HG03575 (cell line): Measurements from ENCODE around the gene GALNTL6.
"Not testable (repeated sequence)": the region's sequence is repeated elsewhere in the genome, so short reads cannot be mapped to it uniquely, and the experiment has no call there.

Source experiments
- ATAC-seq: cut with Tn5 transposase; IDR thresholded peaks from one replicate; pipeline ENCODE4 v1.9.1; 2021; ENCODE audit not compliant: unreplicated experiment, insufficient number of reproducible peaks, low FRiP score; ENCODE audit errors: extremely low read depth

The GALNTL6 gene

DNA sequence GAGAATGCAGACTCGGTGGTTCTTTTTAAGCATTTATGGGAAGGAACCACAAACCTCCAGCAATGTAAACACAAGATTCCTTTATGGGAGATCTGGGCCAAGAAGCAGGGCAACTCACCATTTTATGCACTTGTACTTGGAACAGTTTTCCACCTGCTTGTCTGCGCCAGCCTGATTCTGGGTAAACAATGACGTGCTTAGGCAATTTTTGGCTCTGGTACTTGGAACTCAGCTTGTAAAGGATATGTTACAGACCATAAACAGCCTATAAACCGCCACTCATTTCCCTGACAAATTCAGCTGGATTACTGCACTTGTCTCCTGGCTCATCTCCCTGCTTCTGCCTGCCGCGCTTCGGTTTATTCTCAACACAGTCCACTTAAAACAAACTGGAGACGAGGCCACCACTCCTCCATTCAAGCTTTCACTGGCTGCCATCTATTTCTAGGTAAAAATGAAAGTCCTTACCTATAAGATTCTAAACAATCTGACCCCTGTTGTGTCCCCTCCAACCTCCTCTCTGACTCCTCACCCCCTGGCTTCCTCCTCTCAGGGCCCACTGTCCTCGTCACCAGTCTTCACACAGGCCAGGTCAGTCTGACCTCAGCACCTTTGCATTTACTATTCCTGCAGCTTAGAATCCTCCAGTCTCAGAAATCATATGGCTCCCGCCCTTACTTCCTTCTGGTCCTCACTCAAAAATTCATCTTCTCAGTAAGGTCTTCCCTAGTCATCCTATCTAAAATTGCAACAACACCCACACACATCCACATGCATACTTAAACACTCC, 1149.6 kb downstream of the GALNTL6 start:
- ATAC-seq: no peak

DNA sequence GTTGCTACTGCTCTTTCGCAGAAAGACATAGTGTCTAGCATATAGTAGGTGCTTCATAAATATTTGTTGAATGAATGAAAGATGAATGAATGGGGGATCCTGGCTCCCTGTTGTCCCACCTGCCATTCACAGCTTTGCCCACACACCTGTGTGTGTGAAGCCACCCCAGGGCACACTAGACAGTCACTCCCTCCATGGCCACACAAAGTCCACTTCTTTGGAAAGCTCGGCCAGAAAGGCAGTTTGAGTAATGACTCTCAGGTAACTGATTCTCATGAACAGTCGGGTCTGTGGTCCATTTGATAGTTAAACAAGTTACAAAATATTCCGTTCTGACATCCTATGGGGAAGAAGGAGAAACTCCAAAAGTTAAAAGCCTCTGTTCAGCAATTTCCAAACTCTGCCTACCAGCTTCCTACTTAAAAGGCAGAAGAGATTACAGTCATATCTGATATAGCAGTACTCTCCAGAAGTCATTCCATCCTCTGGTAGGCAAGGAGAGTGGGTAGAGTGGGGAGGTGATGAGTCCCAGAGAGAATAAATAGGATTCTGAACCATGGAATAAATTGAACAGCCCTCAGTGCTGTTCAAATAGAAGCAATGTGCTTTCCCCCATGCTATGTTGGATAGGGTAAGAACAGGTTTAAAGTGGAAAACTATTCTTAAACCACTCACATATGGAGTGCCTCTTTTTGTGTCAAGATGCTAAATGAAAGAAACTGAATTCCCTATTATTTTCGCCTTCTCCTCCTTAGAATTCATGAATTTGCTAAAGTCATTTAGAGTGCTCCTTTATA, 1150.5 kb downstream of the GALNTL6 start:
- ATAC-seq: no peak

DNA sequence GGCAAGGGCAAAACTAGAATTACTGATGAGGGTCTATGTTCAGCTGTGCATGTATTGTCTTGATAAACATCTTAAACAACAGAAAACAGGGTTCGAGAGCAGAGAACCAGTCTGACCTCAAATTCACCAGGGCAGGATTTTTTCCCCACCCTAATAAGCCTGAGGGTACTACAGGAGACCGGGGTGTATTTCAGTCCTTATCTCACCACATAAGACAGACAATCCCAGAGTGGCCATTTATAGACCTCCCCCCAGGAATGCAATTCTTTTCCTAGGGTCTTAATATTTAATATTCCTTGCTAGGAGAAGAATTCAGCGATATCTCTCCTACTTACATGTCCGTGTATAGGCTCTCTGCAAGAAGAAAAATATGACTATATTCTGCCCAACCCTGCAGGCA, 1157.0 kb downstream of the GALNTL6 start:
- not testable (repeated sequence) for ATAC-seq

DNA sequence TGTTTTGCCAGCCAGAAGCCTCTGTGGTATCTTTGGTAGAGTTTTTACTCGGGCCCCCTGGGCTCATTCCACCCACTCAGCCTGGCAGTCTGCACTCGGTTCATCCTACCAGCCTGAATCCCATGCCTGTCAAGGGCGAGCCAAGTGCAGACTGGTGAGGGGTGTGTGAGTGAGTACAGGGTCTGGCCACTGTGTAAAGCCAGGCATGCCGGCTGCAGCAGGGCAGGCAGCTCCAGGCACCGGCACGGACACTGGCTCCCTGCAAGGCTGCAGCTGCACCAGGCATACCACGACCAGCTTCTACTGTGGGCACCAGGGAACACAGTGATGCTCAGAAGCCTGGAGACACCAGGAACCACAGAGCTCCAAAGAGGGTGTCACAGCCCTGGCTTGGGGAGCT, 1161.4 kb downstream of the GALNTL6 start:
- no peak for ATAC-seq

DNA sequence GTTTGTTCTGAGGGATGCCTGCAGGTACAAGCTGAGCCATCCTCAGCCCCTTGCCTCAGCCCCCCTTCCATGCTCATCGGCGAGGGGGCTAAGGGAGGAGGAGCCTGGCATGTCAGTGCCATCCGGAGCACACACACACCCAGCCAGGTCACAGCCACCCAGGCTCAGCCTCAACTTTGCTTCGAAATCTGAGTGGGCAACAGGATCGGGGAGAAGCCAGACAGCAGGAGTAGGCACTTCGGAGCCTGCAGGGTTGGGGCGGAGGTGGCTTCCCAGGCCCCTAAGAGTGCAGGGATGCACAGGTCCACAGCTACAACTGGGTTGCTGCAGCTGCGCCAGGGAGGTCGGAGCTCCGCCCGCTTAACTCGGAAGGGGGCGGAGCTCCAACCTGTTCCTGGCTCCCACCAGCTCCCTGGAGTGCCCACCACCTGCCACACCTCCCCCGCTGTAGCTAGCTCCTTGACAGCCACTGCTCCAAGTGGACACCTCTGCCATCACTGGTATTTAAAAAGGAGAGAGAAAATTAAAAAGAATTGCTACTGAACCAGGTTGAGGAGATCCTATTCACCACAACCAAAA, 1162.5 kb downstream of the GALNTL6 start:
- ATAC-seq: no peak

DNA sequence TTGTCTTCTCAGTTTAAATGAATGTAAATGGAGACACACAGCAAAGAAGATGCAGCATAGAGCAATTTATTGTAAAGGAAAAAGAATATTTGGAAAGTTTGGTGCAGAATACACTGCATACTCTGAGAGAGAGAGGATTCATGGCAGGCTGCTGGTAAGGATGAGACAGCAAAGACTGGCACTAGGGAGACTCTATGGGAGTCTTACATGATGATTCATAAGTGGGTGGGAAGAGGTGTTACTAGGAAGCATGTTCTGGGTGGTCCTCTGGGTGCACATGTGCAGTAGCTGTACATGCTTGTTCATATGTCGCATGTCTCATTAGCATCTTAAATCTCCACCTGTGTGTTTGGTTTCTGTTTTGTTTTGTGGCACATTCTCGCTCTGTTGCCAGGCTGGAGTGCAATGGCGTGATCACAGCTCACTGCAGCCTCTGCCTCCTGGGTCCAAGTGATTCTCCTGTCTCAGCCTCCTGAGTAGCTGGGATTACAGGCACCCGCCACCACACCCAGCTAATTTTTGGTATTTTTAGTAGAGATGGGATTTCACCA, 1164.4 kb downstream of the GALNTL6 start:
- ATAC-seq: not testable (repeated sequence)

DNA sequence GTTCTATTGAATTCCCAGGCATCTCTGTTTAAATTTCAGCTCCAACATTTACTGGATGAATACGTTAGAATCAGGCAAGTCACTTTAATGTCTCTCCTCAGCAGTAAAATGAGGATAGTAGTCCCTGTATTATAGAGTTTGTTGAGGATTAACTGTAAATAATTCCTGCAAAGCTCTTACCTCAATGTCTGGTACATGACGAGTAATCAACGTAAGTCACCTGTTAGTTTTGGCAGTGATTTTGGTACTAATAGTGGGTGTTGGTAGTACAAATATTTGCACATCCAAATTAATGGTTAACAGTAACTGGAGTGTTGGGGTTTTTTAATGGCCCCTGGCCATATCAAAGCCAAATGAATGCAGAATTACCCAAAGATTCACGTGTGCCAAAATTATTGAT, 1165.6 kb downstream of the GALNTL6 start:
- no peak for ATAC-seq

DNA sequence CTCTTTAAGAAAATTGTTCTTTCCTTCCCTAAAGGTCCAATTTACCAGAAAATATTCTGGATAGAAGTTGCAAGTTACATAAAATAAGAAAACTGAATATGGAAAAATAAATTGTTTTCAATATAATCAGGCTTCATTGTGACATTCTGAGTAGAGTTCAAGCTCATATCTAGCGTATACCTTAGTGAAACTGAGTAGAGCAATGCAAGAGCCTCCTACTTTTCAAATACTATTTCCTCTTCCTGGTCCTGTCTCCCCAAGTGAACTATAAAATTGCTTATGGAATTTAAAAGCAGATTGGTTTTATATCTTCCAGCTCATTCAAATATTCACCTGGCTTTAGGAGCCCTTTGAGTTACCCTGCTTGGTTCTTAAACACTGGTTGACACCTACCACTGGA, 1166.1 kb downstream of the GALNTL6 start:
- no peak for ATAC-seq

DNA sequence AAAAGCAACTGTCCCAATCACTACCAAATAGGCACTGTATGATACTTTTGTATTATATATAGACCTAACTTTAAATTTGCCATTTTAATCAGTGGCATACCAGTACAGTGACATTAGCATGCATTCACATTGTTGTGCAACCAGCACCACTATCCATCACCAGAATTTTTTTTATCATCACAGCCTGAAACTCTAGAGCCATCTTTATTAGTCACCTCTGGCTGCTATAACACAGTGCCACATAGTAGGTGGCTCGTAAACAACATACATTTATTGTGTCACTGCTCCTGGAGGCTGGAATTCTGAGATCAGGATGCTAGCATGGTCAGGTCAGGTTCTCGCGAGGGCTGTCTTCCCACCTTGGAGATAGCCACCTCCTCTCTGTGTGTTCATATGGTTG, 1167.0 kb downstream of the GALNTL6 start:
- ATAC-seq: no peak

DNA sequence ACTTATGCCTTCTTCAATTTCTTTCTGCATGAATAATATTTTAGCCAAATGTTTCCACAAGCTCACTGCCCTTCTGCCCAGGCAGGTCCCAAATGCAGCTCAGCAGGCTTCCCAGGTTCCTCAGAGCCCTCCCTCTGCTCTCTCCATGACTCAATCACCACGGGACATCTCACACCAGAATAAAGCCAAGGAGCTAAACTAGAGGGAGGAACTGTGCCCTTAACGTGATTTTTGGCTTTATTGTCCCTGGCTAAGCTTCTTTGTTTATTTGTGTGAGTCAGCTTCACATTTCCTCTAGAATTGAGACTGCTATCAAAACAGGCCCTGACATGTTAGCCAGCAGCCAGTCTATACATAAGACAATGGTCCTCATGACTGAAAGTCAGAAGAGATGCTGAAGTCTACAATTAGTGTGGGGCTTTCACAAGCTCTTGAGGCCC, 1169.0 kb downstream of the GALNTL6 start:
- ATAC-seq: no peak

DNA sequence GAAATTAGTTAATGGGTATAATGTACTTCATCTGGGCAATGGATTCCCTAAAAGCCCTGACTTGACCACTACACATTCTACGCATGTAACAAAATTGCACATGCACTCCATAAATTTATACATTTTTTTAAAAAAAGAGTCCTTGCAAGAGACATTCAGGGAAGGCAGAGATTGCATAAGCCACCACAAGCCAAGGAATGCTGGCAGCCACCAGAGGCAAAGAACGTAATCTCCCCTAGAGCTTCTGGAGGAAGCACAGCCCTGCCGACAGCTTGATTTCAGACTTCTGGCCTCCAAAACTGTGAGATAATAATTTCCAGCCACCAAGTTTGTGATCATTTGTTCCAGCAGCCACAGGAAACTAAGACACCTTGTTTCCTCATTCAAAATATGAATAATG, 1169.8 kb downstream of the GALNTL6 start:
- no peak for ATAC-seq

DNA sequence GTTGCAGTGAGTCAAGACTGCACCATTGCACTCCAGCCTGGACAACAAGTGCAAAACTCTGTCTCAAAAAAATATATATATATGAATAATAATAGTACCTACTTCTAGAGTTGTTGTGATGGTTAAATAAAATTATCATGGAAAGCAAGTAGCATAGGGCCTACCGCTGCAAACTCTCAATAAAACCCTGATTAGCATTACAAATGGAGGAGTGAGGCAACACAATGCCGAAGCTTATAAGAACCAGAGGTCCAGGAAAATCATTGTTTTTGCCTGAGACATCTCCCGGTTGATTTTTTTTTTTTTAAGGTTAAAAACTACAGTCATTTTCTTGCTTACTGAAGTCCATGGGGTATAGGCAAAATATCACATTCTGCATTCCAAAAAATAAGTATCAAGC, 1170.4 kb downstream of the GALNTL6 start:
- ATAC-seq: no peak

DNA sequence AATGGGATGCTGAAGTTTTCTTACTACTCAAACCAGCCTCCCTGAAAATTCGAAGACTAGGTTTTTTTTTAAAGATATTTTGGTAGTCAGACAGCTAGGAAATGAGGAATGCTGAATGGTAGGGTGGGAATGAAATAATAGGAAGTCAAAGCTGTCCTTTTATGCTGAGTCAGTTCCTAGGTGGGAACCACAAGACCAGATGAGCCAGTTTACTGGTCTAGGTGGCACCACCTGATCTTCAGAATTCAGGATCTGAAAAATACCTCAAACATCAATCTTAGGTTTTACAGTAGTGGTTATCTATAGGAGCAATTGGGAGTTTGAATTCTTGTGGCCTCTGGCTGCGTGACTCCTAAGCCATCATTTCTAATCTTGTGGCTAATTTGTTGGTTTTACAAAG, 1172.3 kb downstream of the GALNTL6 start:
- ATAC-seq: no peak

DNA sequence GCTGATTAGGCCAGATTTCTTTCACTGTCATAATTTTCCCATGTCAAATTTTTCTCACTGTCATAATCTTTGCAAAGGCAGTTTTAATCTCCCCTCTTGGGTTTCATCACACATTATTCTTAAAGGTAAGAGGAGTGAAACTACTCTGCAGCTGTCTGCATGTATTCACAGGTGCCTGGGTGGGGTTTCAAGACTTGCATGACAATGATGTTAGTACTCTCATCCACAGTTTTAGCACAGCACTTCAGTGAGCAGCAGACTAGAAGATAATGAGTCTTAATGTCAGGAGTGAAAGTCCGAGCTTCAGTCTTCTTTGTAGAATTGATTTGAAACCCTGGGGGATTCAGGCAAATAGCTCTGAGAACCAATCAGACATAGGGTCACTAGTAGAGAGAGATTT, 1172.9 kb downstream of the GALNTL6 start:
- ATAC-seq: peak; percentile 93

DNA sequence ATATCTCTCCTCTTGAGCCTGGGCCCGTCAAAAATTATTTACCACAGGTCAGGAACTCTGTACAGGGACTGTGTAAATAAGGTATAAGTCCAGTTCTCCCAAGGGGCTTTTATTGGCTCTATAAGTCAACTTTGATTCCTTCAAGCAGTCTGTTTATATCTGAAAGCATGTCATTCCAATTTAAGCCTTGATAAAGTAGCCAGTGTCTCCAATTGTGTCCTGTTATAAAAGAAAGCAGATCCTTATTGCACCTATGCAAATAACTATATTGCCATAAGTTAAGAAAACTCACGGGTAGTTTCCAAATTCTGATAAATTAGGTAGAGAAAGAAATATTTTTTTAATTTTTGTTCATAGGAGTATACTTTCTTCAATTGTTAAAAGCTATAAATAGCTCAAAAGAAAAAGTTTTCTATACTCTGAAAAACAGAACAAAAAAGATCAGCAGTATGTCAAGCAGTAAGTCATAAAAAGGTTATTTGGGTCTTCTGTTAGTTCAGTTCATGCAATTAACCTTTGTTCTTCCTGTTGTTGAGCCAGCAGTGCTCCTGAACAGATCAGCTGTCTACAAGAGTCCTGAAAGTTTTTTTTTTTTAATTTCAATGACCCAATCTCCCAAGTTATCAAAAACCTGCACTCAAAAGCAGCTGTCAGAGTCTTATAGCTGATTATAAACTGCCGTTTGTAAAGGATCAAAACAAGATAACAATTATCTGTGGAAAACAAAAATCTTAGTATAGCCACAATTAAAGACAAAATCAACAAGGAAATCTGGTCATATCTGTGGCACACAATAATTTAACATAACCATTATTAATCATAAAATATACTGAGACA, 1177.0 kb downstream of the GALNTL6 start:
- no peak for ATAC-seq

DNA sequence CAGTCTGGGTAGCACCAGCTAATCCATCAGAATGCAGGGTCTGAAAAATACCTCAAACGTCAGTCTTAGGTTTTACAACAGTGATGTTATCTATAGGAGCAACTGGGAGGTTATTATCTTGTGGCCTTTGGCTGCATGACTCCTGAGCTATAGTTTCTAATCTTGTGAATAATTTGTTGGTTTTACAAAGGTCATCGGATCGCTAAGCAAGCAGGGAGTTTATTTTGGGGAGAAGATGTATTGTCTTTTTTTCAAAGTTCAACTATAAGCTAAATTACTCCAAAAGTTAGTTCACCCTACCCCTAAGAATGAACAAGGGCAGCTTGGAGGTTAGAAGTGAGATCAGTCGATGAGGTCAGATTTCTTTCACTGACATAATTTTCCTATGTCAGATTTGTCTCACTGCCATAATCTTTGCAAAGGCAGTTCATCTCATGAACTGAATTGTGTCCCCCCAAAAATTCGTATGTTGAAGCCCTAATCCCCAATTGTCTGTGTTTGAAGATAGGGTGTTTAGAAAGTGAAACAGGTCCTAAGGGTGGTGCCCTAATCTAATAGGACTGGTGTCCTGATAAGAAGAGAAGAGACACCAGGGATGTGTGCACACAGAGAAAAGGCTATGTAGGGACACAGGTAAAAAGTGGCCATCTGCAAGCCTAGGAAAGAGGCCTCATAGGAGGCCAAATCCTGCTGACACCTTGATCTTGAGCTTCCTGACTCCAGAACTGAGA, 1179.6 kb downstream of the GALNTL6 start:
- no peak for ATAC-seq

DNA sequence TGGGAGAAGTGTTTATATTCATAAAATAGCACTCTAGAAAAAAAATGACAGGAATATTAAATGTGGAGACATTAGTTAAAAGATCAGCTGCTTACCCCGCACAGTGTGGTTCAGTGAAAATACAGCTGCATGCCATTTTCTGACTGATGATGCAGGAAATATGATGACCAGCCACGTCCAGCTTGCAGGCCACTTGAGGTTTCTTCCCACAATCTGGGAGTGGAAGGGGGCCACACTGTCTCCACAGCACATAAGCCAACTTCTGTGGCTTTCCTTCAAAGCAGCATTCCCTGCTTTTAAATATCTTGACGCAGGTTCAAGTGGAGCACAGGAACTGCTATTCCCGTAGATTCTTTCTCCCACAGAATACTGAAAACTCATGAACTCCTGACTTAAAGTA, 1182.0 kb downstream of the GALNTL6 start:
- no peak for ATAC-seq

DNA sequence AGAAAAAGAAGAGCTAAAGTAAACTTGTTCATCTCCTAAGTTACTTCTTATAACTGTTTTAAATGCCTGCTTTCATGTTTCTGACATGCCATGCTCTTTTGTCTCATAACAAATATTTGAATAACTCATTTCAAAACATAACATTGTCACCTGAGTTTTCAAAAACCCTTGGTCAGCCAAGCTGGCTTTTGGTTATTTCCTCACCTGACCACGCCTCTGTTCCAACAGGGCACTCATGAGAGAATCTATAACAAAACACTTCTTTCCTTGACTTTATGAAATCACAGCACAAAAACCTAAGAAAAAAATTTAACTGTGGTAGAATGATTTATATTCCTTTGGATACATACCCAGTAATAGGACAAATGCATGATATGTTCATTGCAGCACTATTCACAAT, 1182.5 kb downstream of the GALNTL6 start:
- no peak for ATAC-seq
